Heart left ventricle (tissue), 13 donors: Measurements from ENCODE around the gene RNASEH2C.
"Not testable (repeated sequence)": the region's sequence is repeated elsewhere in the genome, so short reads cannot be mapped to it uniquely, and the experiment has no call there.

ENCODE experiments used
- CTCF ChIP-seq, 12 donors: fragments of 200-600 bp; sonication (generic) in 4 of 12; IDR thresholded peaks; one replicate each; pipeline versions ENCODE4 v1.5.0 to v1.8.0; 2018 to 2022; ENCODE audit warnings: antibody characterized with exemption in 12 of 12, mild to moderate bottlenecking in 5 of 12
- POLR2A ChIP-seq, 2 donors: fragments of 450-650 bp; IDR thresholded peaks; one replicate each; pipeline ENCODE4 v1.6.1; 2017; ENCODE audit warnings: antibody characterized with exemption in 2 of 2, mild to moderate bottlenecking in 2 of 2, moderate library complexity in 2 of 2
- donor health status: ischemic (EF 13 %, LVEDD 7.1; RV severe dilation, severe dysfunction).
- donor health status: DM: no; HTN: yes; CAD: no.
- donor health status: DM: no; HTN: no; CAD: no.
- donor health status: ischemic (EF 25% LVEDD 6.9; RV normal size, moderate dysfunction).
- donor health status: ischemic (EF 25% LVEDD 5.7; RV mildly dilated, moderate dysfunction).
- donor health status: ischemic (EF 35%, LVEDD 5.7; RV mildly dilated, moderate dysfunction).
- donor health status: nonischemic (EF 11% LVEDD 7.7; RV severe dilation, severe dysfunction).
- donor health status: DM: yes; HTN: yes; CAD: no.
- donor health status: PGD.
- donor health status: ischemic (EF 29% LVEDD 5.4; RV normal size, mild dysfunction).
- donor health status: nonischemic (EF 23%, LVEDD 6.1; RV moderate dilation, normal function).

GRCh38 chr11:65735111-65735510, 14.5 kb upstream of the RNASEH2C start:
- not testable (repeated sequence) for TF ChIP-seq CTCF, POLR2A (IDR thresholded peaks at IDR 0.05)
